ENCODE data around the gene PCNA.

DNA sequence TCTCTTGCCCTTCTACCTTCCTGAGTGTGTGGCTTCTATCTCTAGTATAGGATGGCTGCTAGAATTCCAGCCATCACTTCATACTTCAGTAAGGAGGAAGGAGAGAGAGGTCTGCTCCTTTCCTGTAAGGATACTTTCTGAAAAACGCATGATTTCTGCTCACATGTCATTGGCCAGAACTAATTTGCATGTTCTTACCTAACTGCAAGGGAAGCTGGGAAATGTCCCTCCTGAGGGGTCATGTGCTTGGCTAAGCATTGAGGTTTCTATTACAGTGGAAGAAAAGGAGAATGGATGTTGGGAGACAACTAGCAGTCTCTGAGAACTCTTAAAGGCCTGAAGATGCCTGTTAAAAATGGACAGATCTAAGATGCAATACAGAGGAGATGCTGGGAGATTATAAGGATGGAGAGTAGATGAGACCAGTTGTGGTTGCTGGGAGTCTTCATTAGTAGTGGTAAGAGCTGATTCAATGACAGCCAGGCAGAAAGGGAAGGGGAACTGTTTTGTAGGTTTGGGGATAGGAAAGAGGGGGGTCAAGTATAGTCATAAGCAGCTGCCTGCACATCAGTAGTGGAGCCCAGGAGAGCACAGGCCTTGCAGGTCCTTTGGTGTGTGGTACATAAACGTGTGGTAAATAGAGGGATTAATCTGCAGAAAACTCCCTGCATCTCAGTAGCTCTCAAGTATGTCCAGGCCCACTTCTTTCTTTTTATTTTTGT lies 27.3 kb upstream of the PCNA start:
- TF ChIP-seq, protein P1, sequence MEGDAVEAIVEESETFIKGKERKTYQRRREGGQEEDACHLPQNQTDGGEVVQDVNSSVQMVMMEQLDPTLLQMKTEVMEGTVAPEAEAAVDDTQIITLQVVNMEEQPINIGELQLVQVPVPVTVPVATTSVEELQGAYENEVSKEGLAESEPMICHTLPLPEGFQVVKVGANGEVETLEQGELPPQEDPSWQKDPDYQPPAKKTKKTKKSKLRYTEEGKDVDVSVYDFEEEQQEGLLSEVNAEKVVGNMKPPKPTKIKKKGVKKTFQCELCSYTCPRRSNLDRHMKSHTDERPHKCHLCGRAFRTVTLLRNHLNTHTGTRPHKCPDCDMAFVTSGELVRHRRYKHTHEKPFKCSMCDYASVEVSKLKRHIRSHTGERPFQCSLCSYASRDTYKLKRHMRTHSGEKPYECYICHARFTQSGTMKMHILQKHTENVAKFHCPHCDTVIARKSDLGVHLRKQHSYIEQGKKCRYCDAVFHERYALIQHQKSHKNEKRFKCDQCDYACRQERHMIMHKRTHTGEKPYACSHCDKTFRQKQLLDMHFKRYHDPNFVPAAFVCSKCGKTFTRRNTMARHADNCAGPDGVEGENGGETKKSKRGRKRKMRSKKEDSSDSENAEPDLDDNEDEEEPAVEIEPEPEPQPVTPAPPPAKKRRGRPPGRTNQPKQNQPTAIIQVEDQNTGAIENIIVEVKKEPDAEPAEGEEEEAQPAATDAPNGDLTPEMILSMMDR (conservative IDR thresholded peaks at IDR 0.05; ENCODE audit: low read depth in 2 of 2): no peak
- TF ChIP-seq JUNB (IDR thresholded peaks at IDR 0.05; ENCODE audit: unreplicated experiment): no peak
